CD14-positive monocyte (primary cell): ENCODE data around the gene RNF220. TPM values are rescaled to one million over a fixed set of nuclear protein-coding genes. Genes with fewer than 3 reads are reported as not detected.

Source experiments
- DNase-seq, 3 donors: peaks; one replicate each; pipeline ENCODE4 v3.0.0-alpha.2; 2011 to 2022
- H2AFZ ChIP-seq: 2 replicates; pipeline ENCODE4 v1.6.0; 2012; ENCODE audit warnings: mild to moderate bottlenecking, low read depth, low read length, inconsistent platforms; ENCODE audit not compliant: insufficient read depth, poor library complexity, severe bottlenecking
- H3K27ac ChIP-seq, 2 donors: 1 replicate in 1 of 2; 2 replicates in 1 of 2; pipeline ENCODE4 v1.5.1; 2012 to 2013; ENCODE audit warnings: low read length in 2 of 2, control low read depth in 1 of 2, inconsistent platforms in 1 of 2, low read depth in 1 of 2, mild to moderate bottlenecking in 1 of 2
- H3K27me3 ChIP-seq, 2 donors: one replicate each; pipeline versions ENCODE4 v1.6.0 to v1.6.1; 2011 to 2013; ENCODE audit warnings: low read length in 2 of 2; ENCODE audit not compliant: control insufficient read depth in 2 of 2, insufficient read depth in 2 of 2
- H3K36me3 ChIP-seq, 2 donors: replicated peaks in 1 of 2; 1 replicate in 1 of 2; 2 replicates in 1 of 2; pipeline versions ENCODE4 v1.5.1 to v1.6.1; 2012 to 2013; ENCODE audit warnings: low read length in 2 of 2, control low read depth in 1 of 2, inconsistent platforms in 1 of 2, mild to moderate bottlenecking in 1 of 2; ENCODE audit not compliant: insufficient read depth in 2 of 2, control insufficient read depth in 1 of 2
- H3K4me1 ChIP-seq, 2 donors: 1 replicate in 1 of 2; 2 replicates in 1 of 2; pipeline versions ENCODE4 v1.5.1 to v1.6.1; 2012 to 2013; ENCODE audit warnings: low read length in 2 of 2, control low read depth in 1 of 2, inconsistent platforms in 1 of 2, mild to moderate bottlenecking in 1 of 2, moderate library complexity in 1 of 2; ENCODE audit not compliant: insufficient read depth in 2 of 2, control insufficient read depth in 1 of 2
- H3K4me2 ChIP-seq: replicated peaks from 2 replicates; pipeline ENCODE3; 2012; ENCODE audit warnings: low read length, moderate library complexity, mild to moderate bottlenecking; ENCODE audit not compliant: poor library complexity, severe bottlenecking; ENCODE audit errors: extremely low read depth
- H3K4me3 ChIP-seq, 3 experiments: fragments of 200-600 bp in 1 of 3; sonication (generic) in 1 of 3; replicated peaks in 1 of 3; 1 replicate in 2 of 3; 2 replicates in 1 of 3; pipeline ENCODE4 v1.5.1; 2011 to 2013; ENCODE audit warnings: low read length in 3 of 3, mild to moderate bottlenecking in 3 of 3, control low read depth in 2 of 3, low read depth in 2 of 3, inconsistent platforms in 1 of 3, moderate library complexity in 1 of 3
- H3K79me2 ChIP-seq: 2 replicates; pipeline ENCODE4 v1.6.0; 2012; ENCODE audit warnings: mild to moderate bottlenecking, control low read depth, inconsistent platforms, low read length, moderate library complexity; ENCODE audit not compliant: insufficient read depth
- H3K9ac ChIP-seq: 2 replicates; pipeline ENCODE4 v1.6.0; 2017; ENCODE audit warnings: low read length, mild to moderate bottlenecking; ENCODE audit not compliant: insufficient read depth, poor library complexity, severe bottlenecking
- H3K9me3 ChIP-seq, 2 donors: replicated peaks in 1 of 2; 1 replicate in 1 of 2; 2 replicates in 1 of 2; pipeline versions ENCODE4 v1.5.1 to v1.6.1; 2012 to 2013; ENCODE audit warnings: low read length in 2 of 2, control low read depth in 1 of 2; ENCODE audit not compliant: control insufficient read depth in 1 of 2, insufficient read depth in 1 of 2
- H4K20me1 ChIP-seq: 2 replicates; pipeline ENCODE4 v1.6.0; 2012; ENCODE audit warnings: mild to moderate bottlenecking, low read length, control low read depth, moderate library complexity; ENCODE audit not compliant: insufficient read depth
- H3K27ac Mint-ChIP-seq, 7 donors: one replicate each; pipeline ENCODE4 v1.8.0; 2020; ENCODE audit warnings: mild to moderate bottlenecking in 7 of 7, mixed read lengths in 7 of 7, moderate library complexity in 6 of 7, inconsistent platforms in 2 of 7
- H3K27me3 Mint-ChIP-seq, 3 donors: one replicate each; pipeline ENCODE4 v1.8.0; 2021 to 2022; ENCODE audit warnings: low read depth in 3 of 3, mild to moderate bottlenecking in 3 of 3, mixed read lengths in 3 of 3, moderate library complexity in 3 of 3, inconsistent platforms in 1 of 3
- H3K36me3 Mint-ChIP-seq, 2 donors: one replicate each; pipeline ENCODE4 v1.8.0; 2020; ENCODE audit warnings: mixed read lengths in 2 of 2, inconsistent platforms in 1 of 2, mild to moderate bottlenecking in 1 of 2
- H3K4me1 Mint-ChIP-seq: one replicate; pipeline ENCODE4 v1.8.0; 2020; ENCODE audit warnings: mild to moderate bottlenecking, mixed read lengths
- H3K4me3 Mint-ChIP-seq, 2 donors: one replicate each; pipeline ENCODE4 v1.8.0; 2020; ENCODE audit warnings: mild to moderate bottlenecking in 2 of 2, mixed read lengths in 2 of 2, moderate library complexity in 1 of 2
- H3K9me3 Mint-ChIP-seq, 7 donors: one replicate each; pipeline ENCODE4 v1.8.0; 2020 to 2022; ENCODE audit warnings: mixed read lengths in 7 of 7, mild to moderate bottlenecking in 6 of 7, moderate library complexity in 6 of 7, inconsistent platforms in 2 of 7
- CTCF ChIP-seq: fragments of 200-600 bp; IDR thresholded peaks from one replicate; pipeline ENCODE4 v1.8.0; 2022; ENCODE audit warnings: antibody characterized with exemption, mild to moderate bottlenecking
- WGBS: methylation state at CpG from one replicate; pipeline ENCODE4 v1.1.5; 2013; ENCODE audit warnings: missing lambda C conversion rate; ENCODE audit not compliant: insufficient coverage; 5-methylcytosine and 5-hydroxymethylcytosine counted together
- intact Hi-C, 2 donors: fragments of 100-400 bp; cut with micrococcal nuclease; formaldehyde crosslinking; loops; one replicate each; pipeline versions ENCODE4 v1.15.0 to v1.15.1; 2023
- polyA plus RNA-seq, 3 donors: library from polyadenylated mRNA; depleted of rRNA in 1 of 3; unstranded in 2 of 3; stranded (reverse) in 1 of 3; fragments of 300-500 nt in 2 of 3; fragments of >200 nt in 1 of 3; fragmentation: Illumina TruSeq in 2 of 3; gene quantifications; 1 replicate in 2 of 3; 2 replicates in 1 of 3; pipeline ENCODE4 v1.2.3, GENCODE V29; 2012 to 2021

Gene RNF220
- polyA plus RNA-seq, 3 donors, result 39.4 to 133 (median 49.4) TPM

GRCh38 chr1:44368471-44369151 lies 36.4 kb upstream of the RNF220 start:
- no peaks in the 10 kb centered on the region for H3K36me3 ChIP-seq
- DNase-seq, result no peak
- no peak overlapping the region for H3K9ac ChIP-seq
- Mint-ChIP-seq H3K27ac (no peak overlapping the region), H3K36me3 (no peaks in the 10 kb centered on the region), H3K4me3 (no peak overlapping the region), H3K27me3 (peaks cover 0 to 2% (median 2%) of the 10 kb centered on the region in 3 donors), H3K9me3 (no peaks in the 10 kb centered on the region), H3K4me1 (peaks cover 2% of the 10 kb centered on the region)
- H3K9me3 ChIP-seq, result no peaks in the 10 kb centered on the region
- no peaks in the 10 kb centered on the region for H3K27me3 ChIP-seq
- no peak overlapping the region for H3K4me3 ChIP-seq
- H3K4me1 ChIP-seq, result no peaks in the 10 kb centered on the region
- no peaks in the 10 kb centered on the region for H4K20me1 ChIP-seq
- 96% methylated on average over 9 of the region's 12 CpGs for WGBS
- intact Hi-C loops, result no loop called here
- H3K4me2 ChIP-seq, result no peak overlapping the region
- H3K79me2 ChIP-seq, result no peaks in the 10 kb centered on the region
- no peak overlapping the region for H3K27ac ChIP-seq
- no peak for TF ChIP-seq CTCF
- H2AFZ ChIP-seq, result no peak overlapping the region

GRCh38 chr1:44371206-44371605 lies 33.8 kb upstream of the RNF220 start:
- no peak for TF ChIP-seq CTCF
- Mint-ChIP-seq H3K36me3 (no peaks in the 10 kb centered on the region), H3K27ac (no peak overlapping the region), H3K27me3 (peaks cover 0 to 2% (median 2%) of the 10 kb centered on the region in 3 donors), H3K4me3 (no peak overlapping the region), H3K4me1 (peaks cover 1% of the 10 kb centered on the region), H3K9me3 (no peaks in the 10 kb centered on the region)
- no peak overlapping the region for H2AFZ ChIP-seq
- H3K4me2 ChIP-seq, result no peak overlapping the region
- H3K27me3 ChIP-seq, result no peaks in the 10 kb centered on the region
- no peaks in the 10 kb centered on the region for H3K79me2 ChIP-seq
- H3K9ac ChIP-seq, result no peak overlapping the region
- no peak overlapping the region for H3K4me3 ChIP-seq
- intact Hi-C loops, result no loop called here
- no peak overlapping the region for H3K27ac ChIP-seq
- H4K20me1 ChIP-seq, result no peaks in the 10 kb centered on the region
- no peaks in the 10 kb centered on the region for H3K9me3 ChIP-seq
- H3K4me1 ChIP-seq, result no peaks in the 10 kb centered on the region
- DNase-seq, result no peak
- no peaks in the 10 kb centered on the region for H3K36me3 ChIP-seq
